Neural cell (in vitro differentiated cells): Measurements from ENCODE around the gene CELF5. TPM values are rescaled to one million over a fixed set of nuclear protein-coding genes. Genes with fewer than 3 reads are reported as not detected.
A peak's percentile ranks its signal among the peaks of the same experiment; 100 is the strongest.

Experiments
- H2AFZ ChIP-seq: fragments of 200-600, 300-800 bp; sonication (generic), shearing (Covaris generic); 2 replicates; pipeline ENCODE4 v1.6.0; 2014; ENCODE audit warnings: low read depth, mild to moderate bottlenecking, antibody characterized with exemption, low read length, moderate library complexity
- H3F3A ChIP-seq: fragments of 200-600 bp; shearing (Covaris generic); 2 replicates; pipeline ENCODE4 v1.6.1; 2016; ENCODE audit warnings: mild to moderate bottlenecking, moderate library complexity, mixed read lengths, antibody characterized with exemption, low read length; ENCODE audit not compliant: insufficient read depth, poor library complexity, severe bottlenecking
- H3K27ac ChIP-seq: fragments of 200-600, 300-800 bp; sonication (generic), shearing (Covaris generic); 2 replicates; pipeline ENCODE4 v1.5.1; 2014; ENCODE audit warnings: mild to moderate bottlenecking, low read length, moderate library complexity
- H3K27me3 ChIP-seq: fragments of 300-800, 200-600 bp; sonication (generic), shearing (Covaris generic); 2 replicates; pipeline ENCODE4 v1.6.0; 2014; ENCODE audit warnings: mild to moderate bottlenecking, low read depth, low read length, moderate library complexity; ENCODE audit not compliant: insufficient read depth
- H3K36me3 ChIP-seq: fragments of 300-800, 200-600 bp; sonication (generic), shearing (Covaris generic); 2 replicates; pipeline ENCODE4 v1.5.1; 2014; ENCODE audit warnings: mild to moderate bottlenecking, antibody characterized with exemption, low read length, moderate library complexity; ENCODE audit not compliant: insufficient read depth
- H3K4me2 ChIP-seq: fragments of 300-800, 200-600 bp; sonication (generic), shearing (Covaris generic); 2 replicates; pipeline ENCODE4 v1.6.0; 2014; ENCODE audit warnings: mild to moderate bottlenecking, low read length
- H3K4me3 ChIP-seq: fragments of 300-800, 200-600 bp; sonication (generic), shearing (Covaris generic); 2 replicates; pipeline ENCODE4 v1.5.1; 2014; ENCODE audit warnings: mild to moderate bottlenecking, low read length, moderate library complexity
- H3K79me2 ChIP-seq: fragments of 200-600 bp; shearing (Covaris generic); replicated peaks from 2 replicates; pipeline ENCODE4 v1.6.0; 2014; ENCODE audit warnings: mild to moderate bottlenecking, low read length, moderate library complexity; ENCODE audit not compliant: insufficient read depth
- H3K9ac ChIP-seq: fragments of 300-800, 200-600 bp; sonication (generic), shearing (Covaris generic); 2 replicates; pipeline ENCODE4 v1.6.1; 2016; ENCODE audit warnings: mild to moderate bottlenecking, low read length, mixed read lengths
- H3K9me2 ChIP-seq: fragments of 200-600 bp; shearing (Covaris generic); 2 replicates; pipeline ENCODE4 v1.6.1; 2016; ENCODE audit warnings: mild to moderate bottlenecking, low read length, mixed read lengths; ENCODE audit not compliant: insufficient read depth
- H3K9me3 ChIP-seq: fragments of 200-600, 300-800 bp; sonication (generic), shearing (Covaris generic); 2 replicates; pipeline ENCODE4 v1.6.1; 2016; ENCODE audit warnings: mild to moderate bottlenecking, mixed run types, low read length, moderate library complexity, mixed read lengths
- H4K20me1 ChIP-seq: fragments of 200-600 bp; shearing (Covaris generic); 2 replicates; pipeline ENCODE4 v1.6.1; 2016; ENCODE audit warnings: mild to moderate bottlenecking, mixed run types; ENCODE audit not compliant: insufficient read depth
- CTCF ChIP-seq: fragments of 450-650 bp; IDR thresholded peaks from 2 replicates; pipeline ENCODE4 v1.5.1; 2014; ENCODE audit warnings: antibody characterized with exemption, mild to moderate bottlenecking, moderate library complexity; ENCODE audit not compliant: poor library complexity, severe bottlenecking
- EP300 ChIP-seq: fragments of 450-650 bp; conservative IDR thresholded peaks from 2 replicates; pipeline ENCODE4 v1.6.1; 2014; ENCODE audit warnings: antibody characterized with exemption, mild to moderate bottlenecking, moderate library complexity; ENCODE audit not compliant: poor library complexity, severe bottlenecking
- EZH2 ChIP-seq: fragments of 200-600, 300-800 bp; shearing (Covaris generic), sonication (generic); IDR thresholded peaks from 2 replicates; pipeline ENCODE4 v1.6.1; 2014; ENCODE audit warnings: antibody characterized with exemption, low read length, borderline replicate concordance, mild to moderate bottlenecking; ENCODE audit not compliant: insufficient read depth, poor library complexity, severe bottlenecking
- MXI1 ChIP-seq: fragments of 450-650 bp; conservative IDR thresholded peaks from 2 replicates; pipeline ENCODE4 v1.6.1; 2014; ENCODE audit warnings: antibody characterized with exemption, mild to moderate bottlenecking; ENCODE audit not compliant: poor library complexity, severe bottlenecking
- POLR2AphosphoS5 ChIP-seq: IDR thresholded peaks from 2 replicates; pipeline ENCODE4 v1.6.1; 2012
- RAD21 ChIP-seq: fragments of 450-650 bp; conservative IDR thresholded peaks from 2 replicates; pipeline ENCODE4 v1.6.1; 2014; ENCODE audit warnings: antibody characterized with exemption, mild to moderate bottlenecking, moderate library complexity
- REST ChIP-seq: IDR thresholded peaks from 2 replicates; pipeline ENCODE4 v1.6.1; 2012; ENCODE audit warnings: borderline replicate concordance
- SMC3 ChIP-seq: fragments of 450-650 bp; conservative IDR thresholded peaks from 2 replicates; pipeline ENCODE4 v1.6.1; 2014; ENCODE audit warnings: antibody characterized with exemption, mild to moderate bottlenecking, moderate library complexity; ENCODE audit not compliant: poor library complexity
- TAF1 ChIP-seq: IDR thresholded peaks from 2 replicates; pipeline ENCODE4 v1.6.1; 2012; ENCODE audit warnings: low read depth
- polyA plus RNA-seq: library from polyadenylated mRNA; depleted of rRNA; stranded (reverse); fragments of >200 nt; gene quantifications from 2 replicates; pipeline ENCODE4 v1.2.3, GENCODE V29; 2014

Gene CELF5
- polyA plus RNA-seq, 1 donor from 2014 or later, result 130 TPM

- H2AFZ ChIP-seq, result no peak overlapping the region
- no peaks in the 10 kb centered on the region for H4K20me1 ChIP-seq
- no peak overlapping the region for H3K4me2 ChIP-seq
- H3K79me2 ChIP-seq, result no peaks in the 10 kb centered on the region
- TF ChIP-seq EP300, result no peak
- no peak for TF ChIP-seq REST
- no peak for TF ChIP-seq TAF1
- TF ChIP-seq CTCF, result peak; percentile 35
- TF ChIP-seq SMC3, result no peak
- no peak for TF ChIP-seq EZH2
- TF ChIP-seq RAD21, result peak; percentile 10
- no peak for TF ChIP-seq POLR2AphosphoS5
- TF ChIP-seq MXI1, result no peak
- H3K9ac ChIP-seq, result no peak overlapping the region
- no peaks in the 10 kb centered on the region for H3K9me3 ChIP-seq
- H3K27me3 ChIP-seq, result no peaks in the 10 kb centered on the region
- H3K36me3 ChIP-seq, result no peaks in the 10 kb centered on the region
- H3K4me3 ChIP-seq, result no peak overlapping the region
- no peaks in the 10 kb centered on the region for H3K9me2 ChIP-seq
- H3K27ac ChIP-seq, result no peak overlapping the region
- no peaks in the 10 kb centered on the region for H3F3A ChIP-seq
These were observed 78.3 kb downstream of the CELF5 start for GRCh38 chr19:3302755-3303154.

- Histone ChIP-seq H3K27me3 (peaks cover 7% of the 10 kb centered on the region), H4K20me1 (no peaks in the 10 kb centered on the region)
These were observed 80.5 kb downstream of the CELF5 start for GRCh38 chr19:3304871-3305423.

More at GRCh38 chr19:3304871-3305423, 80.5 kb downstream of the CELF5 start:
- Histone ChIP-seq H3K4me2 (no peak overlapping the region), H3K9me2 (no peaks in the 10 kb centered on the region), H3K79me2 (no peaks in the 10 kb centered on the region), H3K36me3 (no peaks in the 10 kb centered on the region), H3K9ac (no peak overlapping the region), H3K27ac (no peak overlapping the region), H3F3A (no peaks in the 10 kb centered on the region), H3K4me3 (no peak overlapping the region), H2AFZ (no peak overlapping the region), H3K9me3 (no peaks in the 10 kb centered on the region)
- TF ChIP-seq EZH2 (no peak), TAF1 (no peak), MXI1 (peak; percentile 22), REST (no peak), EP300 (no peak), POLR2AphosphoS5 (no peak), RAD21 (peak; percentile 77), SMC3 (peak; percentile 74), CTCF (peak; percentile 87)
